NOMO-1 (cell line): ENCODE data around the gene FEN1.

Experiments
- DNase-seq, 2 experiments: peaks; one replicate each; lab custom pipeline; 2025; ENCODE audit not compliant: unreplicated experiment in 2 of 2; lab: John Stamatoyannopoulos, UW

The FEN1 gene

GRCh38 chr11:61792310-61793082 lies at the start of gene FEN1, which contains the start of gene TMEM258:
Gene FEN1 (plus strand): TSS chr11:61792911. CDS start chr11:61795362, 2,451 bp downstream.
Gene TMEM258 (minus strand): TSS chr11:61792599. CDS start chr11:61792558, 41 bp downstream.
- peak; percentile 91 to 97 for DNase-seq

DNA sequence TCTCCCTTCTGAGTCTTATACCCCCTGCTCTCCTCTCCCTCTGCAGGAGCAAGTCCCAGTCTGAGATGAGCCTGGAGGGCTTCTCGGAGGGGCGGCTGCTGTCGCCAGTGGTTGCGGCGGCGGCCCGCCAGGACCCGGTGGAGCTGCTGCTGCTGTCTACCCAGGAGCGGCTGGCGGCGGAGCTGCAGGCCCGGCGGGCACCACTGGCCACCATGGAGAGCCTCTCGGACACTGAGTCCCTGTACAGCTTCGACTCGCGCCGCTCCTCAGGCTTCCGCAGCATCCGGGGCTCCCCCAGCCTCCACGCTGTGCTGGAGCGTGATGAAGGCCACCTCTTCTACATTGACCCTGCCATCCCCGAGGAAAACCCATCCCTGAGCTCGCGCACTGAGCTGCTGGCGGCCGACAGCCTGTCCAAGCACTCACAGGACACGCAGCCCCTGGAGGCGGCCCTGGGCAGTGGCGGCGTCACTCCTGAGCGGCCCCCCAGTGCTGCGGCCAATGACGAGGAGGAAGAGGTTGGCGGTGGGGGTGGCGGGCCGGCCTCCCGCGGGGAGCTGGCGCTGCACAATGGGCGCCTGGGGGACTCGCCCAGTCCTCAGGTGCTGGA lies 49.1 kb upstream of the FEN1 start:
- no peak for DNase-seq

- DNase-seq: no peak
These were observed 48.5 kb upstream of the FEN1 start for GRCh38 chr11:61744181-61744580.

DNA sequence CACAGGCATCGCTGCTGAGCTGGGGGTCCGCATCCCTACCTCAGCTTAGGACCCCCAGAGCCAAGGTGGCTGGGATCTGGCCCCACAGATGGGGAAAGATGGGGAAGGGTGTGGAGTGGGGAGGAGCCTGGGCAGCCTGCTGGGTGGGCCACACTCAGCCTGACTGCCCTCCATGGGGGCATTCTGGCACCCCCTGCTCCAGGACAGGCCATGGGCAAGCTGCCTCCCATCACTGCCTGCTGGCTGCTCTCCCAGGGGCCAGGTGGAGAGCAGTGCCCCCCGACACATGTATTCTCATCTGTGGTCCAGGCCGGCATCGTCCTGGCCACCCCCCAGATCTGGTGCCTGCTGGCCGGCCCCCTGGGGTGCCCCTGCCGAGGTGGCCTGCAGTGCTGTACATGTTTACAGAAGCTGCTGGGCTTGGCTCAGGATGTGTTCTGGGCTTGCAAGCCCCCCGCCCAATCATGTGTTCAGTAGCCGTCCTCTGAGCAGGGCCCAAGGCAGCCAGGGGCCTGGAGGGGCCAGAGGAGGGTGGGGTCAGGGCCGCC lies 48.0 kb upstream of the FEN1 start:
- no peak for DNase-seq

DNA sequence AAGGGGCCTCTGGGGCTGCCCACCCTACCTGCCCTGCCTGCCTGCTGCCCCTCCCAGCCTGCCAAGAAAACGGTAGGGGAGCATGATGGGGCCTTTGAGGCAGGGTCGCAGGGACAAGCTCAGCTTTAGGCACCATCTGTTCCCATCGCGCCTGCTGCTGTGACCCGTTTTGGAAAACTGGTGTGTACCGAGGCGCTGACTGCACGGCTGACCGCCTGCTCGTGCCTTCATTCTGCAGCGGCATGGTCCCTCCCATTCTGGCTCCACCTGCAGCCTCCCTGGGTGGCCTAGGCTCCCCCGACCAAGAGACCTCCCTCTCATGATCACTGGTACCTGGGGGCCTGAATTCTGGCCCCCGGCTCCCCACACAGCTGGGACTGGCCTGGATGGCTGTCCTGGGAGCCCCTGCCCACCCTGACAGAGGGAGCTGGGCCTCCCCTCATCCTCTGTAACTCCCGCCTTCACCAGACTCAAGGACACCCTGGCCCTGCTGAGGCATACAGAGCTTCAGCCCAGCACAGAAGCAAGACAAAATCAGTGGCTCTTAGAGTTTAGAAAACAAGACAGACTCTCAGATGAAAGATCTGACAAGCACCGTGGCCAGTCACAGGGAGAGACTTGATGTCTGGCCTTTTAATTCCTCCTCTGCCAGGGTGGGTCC lies 46.8 kb upstream of the FEN1 start:
- DNase-seq: no peak

DNA sequence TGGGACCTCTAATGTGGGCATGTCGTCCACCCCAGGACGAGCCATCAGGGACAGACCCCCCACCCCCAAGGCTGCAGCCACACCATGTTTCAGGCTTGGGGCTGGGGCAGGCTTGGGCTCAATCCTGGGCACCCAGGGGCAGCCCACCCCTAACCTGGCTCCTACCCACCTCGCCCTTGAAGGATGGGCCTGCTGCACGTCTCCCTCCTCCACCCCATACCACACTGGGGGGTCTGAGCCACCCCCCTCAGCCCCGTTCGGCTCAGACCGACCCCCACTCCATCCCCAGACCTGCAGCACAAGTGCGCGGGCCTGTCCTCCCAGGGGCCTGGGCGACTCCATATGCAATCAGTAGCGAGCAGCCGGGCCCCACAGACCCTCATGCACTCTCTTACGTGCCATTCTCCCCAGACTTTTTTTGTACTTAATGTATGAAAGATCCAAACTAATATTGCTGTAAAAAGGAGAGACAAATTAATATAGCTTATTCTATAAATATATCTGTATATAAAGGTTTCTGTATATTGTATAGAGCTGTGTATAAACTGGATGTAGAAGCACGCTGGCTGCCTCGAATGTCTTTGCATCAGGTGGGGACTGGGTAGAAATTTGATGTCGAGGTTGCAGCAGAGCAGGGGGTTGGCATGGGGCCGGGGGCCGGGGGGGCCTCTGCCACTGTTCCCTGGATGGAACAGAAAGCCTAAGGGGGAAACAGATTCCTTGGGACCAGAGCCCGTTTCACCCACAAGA lies 46.1 kb upstream of the FEN1 start:
- no peak for DNase-seq

GRCh38 chr11:61747192-61747966 lies 45.3 kb upstream of the FEN1 start:
- DNase-seq: peak; percentile 48 to 49

DNA sequence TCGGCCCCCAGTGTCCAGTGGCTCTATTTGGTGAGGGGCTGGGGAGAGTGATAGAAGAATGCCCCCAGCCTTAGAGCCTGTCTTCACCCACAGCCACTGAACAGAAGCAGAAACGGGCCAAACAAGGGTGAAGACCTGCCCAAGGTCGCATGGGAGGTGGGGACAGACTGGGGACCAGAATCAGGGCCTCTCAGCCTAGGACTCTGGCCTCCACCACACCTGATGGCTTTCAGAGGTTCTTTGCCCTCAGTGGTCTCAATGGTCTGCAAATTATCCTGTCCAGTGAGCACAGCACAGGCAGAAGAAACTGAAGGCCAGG lies 44.8 kb upstream of the FEN1 start:
- DNase-seq: no peak

DNA sequence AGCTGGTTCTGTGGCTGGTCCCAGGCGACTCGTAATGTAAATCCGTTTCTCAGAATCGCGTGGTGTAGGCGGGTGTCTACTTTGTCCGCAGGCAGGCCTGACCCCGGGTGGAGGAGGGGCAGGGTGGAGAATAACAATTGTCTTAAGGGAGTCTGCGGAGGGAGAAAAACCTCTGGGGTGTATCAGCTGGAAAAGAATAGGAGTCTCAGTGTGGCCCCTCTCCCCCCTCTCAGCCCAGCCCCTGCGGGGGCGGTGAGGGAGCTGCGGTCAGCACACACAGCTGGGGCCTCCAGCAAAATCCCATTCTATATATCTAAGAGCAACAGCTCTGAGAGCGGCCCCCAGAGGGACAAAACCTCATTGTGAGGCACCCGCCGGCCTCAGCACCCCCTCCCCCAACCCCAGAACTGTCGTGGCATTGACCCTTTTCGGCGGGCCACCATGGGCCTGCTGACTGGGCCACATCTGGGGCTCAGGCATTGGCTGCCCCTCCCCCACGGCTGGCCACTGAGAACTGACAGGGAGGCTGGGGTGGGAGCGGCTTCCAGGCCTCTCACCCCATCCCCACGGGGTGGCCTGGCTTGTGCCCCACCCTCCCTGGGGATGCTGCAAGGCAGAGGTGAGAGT lies 43.0 kb upstream of the FEN1 start:
- no peak for DNase-seq

GRCh38 chr11:61750631-61751273 lies 42.0 kb upstream of the FEN1 start:
- DNase-seq: no peak

DNA sequence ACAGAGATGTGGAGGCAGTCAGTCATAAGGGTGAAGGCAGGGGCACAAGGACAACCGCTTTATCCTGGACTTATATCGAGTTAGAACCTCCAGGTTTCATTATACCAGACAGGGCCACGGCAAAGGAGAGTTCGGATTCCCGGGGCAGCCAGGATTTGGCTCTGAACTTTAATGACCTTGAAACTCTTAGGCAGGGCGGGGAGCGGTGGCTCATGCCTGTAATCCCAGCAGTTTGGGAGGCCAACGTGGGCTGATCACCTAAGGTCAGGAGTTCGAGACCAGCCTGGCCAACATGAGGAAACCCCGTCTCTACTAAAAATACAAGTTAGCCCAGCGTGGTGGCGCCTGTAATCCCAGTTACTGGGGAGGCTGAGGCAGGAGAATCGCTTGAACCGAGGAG lies 41.3 kb upstream of the FEN1 start:
- no peak for DNase-seq

- DNase-seq: peak; percentile 46 to 58
These were observed 40.4 kb upstream of the FEN1 start, which contains the start of gene MYRF for GRCh38 chr11:61752117-61752924. Gene MYRF (plus strand): TSS chr11:61752636. CDS start chr11:61752745, 109 bp downstream.

- DNase-seq: no peak
These were observed 39.7 kb upstream of the FEN1 start for GRCh38 chr11:61752925-61753521.

DNA sequence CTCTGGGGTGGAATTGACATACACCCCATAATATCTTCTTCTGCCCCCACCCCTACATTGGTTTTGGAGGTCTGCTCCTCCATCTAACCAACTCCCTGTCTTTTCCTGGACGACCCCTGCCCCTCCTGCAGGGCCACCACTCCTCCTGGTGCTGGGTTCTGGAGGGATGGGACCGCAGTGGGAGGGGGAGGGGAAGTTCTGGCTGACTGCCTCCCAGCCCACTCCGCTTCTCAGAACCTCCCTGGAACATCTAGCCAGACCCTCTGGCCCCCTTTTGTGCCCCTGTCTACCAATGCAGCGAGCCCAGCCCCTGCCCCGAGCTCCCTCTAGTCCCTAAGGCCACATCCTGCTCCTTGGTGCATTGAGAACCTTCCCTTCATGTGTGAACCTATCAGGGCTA lies 39.0 kb upstream of the FEN1 start:
- DNase-seq: no peak

- no peak for DNase-seq
These were observed 37.9 kb upstream of the FEN1 start for GRCh38 chr11:61754534-61755482.

DNA sequence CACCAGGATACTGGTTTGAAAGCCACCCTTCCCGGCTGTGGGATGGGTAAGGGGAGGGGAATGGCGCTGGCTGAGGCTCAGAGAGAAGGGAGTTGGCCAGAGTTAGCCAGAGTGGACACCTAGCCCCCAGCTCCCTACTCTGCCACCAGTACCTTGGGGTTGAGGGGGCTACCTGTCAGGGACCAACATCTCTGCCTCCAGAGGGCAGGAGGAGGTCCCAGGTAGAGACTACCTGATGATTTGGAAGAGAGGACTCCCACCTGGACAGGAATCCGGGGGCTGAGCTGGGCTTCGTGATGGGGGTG lies 36.6 kb upstream of the FEN1 start:
- no peak for DNase-seq
